ENCODE measurements around the gene NGFR.
"Not testable (repeated sequence)": the region's sequence is repeated elsewhere in the genome, so short reads cannot be mapped to it uniquely, and the experiment has no call there.

The NGFR gene

GRCh38 chr17:49495842-49496182 lies 719 bp downstream of the NGFR start:
- H3K4me3 ChIP-seq (ENCODE audit: low read depth, low read length) = peak overlapping the region; percentile 42

DNA sequence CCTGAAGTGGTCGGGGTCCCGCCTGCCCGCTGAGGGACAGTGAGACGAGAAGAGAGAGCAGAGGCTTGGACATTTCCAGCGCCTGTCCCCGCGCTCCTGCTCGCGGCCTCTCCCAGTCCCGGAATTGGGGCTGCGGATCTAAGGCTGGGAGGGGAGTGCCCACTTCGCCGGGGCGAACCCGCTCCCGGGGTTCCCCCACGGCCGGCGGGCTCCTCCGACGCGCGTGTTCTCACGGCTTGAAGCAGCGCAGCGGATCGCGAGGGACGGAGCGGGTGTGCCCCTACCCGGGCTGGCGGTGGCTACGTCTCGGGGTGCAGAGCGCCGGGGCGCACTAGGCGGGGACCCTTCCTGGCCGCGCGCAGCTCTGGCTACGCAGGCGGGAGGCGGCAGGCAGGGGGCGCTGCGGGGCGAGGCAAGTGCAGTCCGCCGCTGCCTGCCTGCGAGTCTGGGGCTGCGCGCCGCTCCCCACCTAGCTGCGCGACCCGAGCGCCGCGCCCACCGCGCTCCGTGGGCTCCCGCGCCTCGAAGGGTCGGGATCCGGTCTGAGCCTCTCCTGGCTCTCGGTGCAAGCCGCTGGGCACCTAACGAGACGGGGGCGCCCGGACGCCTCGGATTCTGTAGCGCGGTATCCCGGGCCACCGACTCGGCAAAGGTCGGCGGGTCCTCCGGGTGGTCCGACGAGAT lies 1.2 kb downstream of the NGFR start:
- H3K4me3 ChIP-seq (ENCODE audit: low read depth, low read length) = peak overlapping the region; percentile 42

GRCh38 chr17:49496867-49497147 lies 1.7 kb downstream of the NGFR start:
- H3K4me3 ChIP-seq (ENCODE audit: low read depth, low read length) = peak overlapping the region; percentile 42

DNA sequence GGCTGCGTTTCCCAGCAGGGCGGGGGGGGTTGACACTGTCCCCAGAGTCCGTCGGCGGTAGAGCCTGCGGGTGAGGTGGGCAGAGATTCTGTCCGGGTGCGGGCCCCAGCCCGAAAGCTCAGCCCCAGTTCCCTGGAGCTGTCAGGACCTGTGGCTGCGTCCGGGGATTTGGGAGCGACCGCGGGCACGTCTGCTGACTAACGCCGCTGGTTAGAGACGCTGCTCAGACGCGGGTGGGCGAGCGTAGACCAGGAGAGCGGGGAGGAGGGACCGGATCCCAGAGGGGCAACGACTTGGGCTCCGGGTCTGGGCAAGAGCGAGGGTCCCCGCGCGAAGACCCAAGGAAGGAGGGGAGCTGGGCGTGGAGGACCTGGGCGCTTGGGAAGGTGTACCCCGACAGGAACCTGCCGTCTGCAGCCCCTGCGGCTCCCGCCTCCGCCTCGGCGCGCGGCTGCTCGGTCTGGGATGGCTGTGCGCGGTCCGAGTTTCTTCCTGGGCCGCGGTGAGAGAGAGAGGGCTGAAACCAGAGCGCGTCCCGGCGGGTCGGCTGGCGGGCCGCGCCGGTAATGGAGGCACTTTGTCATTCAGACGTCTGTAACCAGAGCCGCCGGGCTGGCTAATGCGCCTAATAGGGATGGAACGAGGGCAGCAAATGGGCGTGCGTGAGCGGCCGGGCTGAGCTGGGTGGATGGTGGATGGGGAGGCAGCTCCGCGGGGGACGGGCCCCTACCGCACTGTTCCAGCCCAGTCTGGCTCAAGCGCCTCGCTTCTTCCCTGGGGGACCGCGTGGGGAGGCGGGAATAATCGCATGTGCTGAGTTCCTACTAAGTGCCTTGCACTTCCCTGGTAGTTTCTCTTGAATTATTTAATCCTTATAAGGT lies 2.3 kb downstream of the NGFR start:
- peak overlapping the region; percentile 42 for H3K4me3 ChIP-seq (ENCODE audit: low read depth, low read length)

DNA sequence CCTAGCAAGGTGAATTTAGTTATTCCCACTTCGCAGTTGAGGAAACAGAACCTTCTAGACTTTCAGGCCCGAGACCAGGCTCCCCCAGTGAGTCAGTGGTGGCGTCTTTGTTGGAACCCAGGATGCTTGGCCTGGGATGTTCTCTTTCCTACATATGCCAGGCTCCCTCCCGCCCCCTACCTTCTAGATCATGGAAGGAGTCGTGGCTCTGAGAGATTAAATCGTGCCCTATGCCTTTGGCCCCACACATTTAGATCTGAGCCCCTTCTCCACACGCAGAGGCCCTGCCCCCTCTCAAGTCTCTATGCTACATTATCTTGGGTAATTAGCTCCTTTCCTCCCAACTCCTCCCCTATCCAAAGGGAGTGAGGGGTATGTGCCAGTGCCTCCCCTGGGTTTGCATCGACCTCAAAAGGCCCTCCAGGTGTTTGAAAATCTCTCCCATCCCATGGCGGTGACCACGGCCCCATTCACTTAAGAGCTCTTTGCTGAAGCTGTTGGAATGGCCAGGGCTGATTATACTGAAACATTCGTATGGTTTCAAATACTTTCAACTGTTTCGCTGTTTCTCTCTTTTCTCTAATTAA lies 3.0 kb downstream of the NGFR start:
- H3K4me3 ChIP-seq (ENCODE audit: low read depth, low read length) = peak overlapping the region; percentile 42

- no peak overlapping the region for H3K4me3 ChIP-seq (ENCODE audit: low read depth, low read length)
Measured at GRCh38 chr17:49501496-49501895, 6.4 kb downstream of the NGFR start.

- no peak overlapping the region for H3K4me3 ChIP-seq (ENCODE audit: low read depth, low read length)
Measured at GRCh38 chr17:49502254-49502653, 7.2 kb downstream of the NGFR start.

GRCh38 chr17:49502680-49503079 lies 7.6 kb downstream of the NGFR start:
- H3K4me3 ChIP-seq (ENCODE audit: low read depth, low read length) = not testable (repeated sequence)

DNA sequence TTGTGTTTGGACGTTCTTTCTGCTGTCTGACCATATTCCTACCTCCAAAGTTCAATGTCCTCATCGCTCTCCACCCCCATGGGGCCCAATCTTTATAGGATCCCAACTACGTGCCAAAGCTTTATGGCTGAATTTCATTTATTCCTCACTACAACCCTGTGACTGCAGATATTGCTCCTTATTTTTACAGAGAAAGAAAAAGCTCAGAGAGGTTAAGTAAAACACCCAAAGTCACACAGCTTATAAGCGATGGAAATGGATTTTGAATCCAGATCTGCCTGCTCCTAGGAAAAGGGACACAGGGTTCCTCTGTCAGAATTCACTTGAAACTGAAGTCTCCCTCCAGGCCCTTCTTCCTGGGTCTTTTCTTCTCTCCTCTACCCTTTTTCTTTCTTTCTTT lies 9.3 kb downstream of the NGFR start:
- H3K4me3 ChIP-seq (ENCODE audit: low read depth, low read length) = no peak overlapping the region

GRCh38 chr17:49505854-49506253 lies 10.8 kb downstream of the NGFR start:
- no peak overlapping the region for H3K4me3 ChIP-seq (ENCODE audit: low read depth, low read length)

- H3K4me3 ChIP-seq (ENCODE audit: low read depth, low read length) = no peak overlapping the region
Measured at GRCh38 chr17:49506282-49506681, 11.2 kb downstream of the NGFR start.

GRCh38 chr17:49508061-49508865 lies 13.2 kb downstream of the NGFR start:
- no peak overlapping the region for H3K4me3 ChIP-seq (ENCODE audit: low read depth, low read length)

GRCh38 chr17:49508866-49509587 lies 13.9 kb downstream of the NGFR start:
- H3K4me3 ChIP-seq (ENCODE audit: low read depth, low read length) = no peak overlapping the region

DNA sequence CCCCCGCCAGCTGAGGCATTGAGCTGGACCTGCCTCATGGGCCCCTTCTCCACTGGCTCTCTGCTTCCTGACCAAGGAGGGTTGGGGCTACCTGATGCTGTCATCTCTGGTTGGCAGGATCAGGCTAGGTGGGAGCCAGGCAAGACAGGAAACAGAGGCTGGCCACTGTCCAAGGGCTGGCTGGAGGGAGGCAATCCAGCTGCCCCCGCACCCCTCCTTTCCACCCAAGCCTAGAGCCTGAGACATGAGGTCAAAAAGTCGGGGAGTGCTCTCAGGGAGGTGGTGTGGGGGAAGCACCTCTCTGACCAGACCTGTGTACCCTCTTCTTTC lies 14.5 kb downstream of the NGFR start:
- no peak overlapping the region for H3K4me3 ChIP-seq (ENCODE audit: low read depth, low read length)

GRCh38 chr17:49510059-49510719 lies 15.1 kb downstream of the NGFR start:
- H3K4me3 ChIP-seq (ENCODE audit: low read depth, low read length) = no peak overlapping the region

DNA sequence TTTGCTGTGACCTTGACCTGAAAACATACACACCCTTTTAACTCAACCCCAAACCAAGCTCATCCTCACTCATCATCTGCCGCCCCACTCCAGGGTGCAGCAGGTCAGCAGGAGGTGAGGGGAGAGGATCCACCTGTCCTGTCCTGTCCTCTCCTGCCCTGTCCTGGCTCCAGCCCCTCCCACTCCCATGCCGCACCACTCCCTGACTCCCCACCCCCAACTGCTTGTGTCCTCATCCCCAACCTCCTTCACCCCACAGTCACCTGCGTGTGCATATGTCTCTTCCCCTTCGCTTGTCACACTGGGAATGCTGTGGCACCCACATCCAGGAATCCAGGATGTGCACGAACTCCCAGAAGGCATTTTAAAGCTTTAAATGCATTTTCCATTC lies 15.6 kb downstream of the NGFR start:
- no peak overlapping the region for H3K4me3 ChIP-seq (ENCODE audit: low read depth, low read length)

GRCh38 chr17:49511810-49512209 lies 16.7 kb downstream of the NGFR start:
- no peak overlapping the region for H3K4me3 ChIP-seq (ENCODE audit: low read depth, low read length)

GRCh38 chr17:49512296-49513043 lies 17.4 kb downstream of the NGFR start:
- H3K4me3 ChIP-seq (ENCODE audit: low read depth, low read length) = no peak overlapping the region

GRCh38 chr17:49513044-49513395 lies 17.9 kb downstream of the NGFR start:
- no peak overlapping the region for H3K4me3 ChIP-seq (ENCODE audit: low read depth, low read length)

GRCh38 chr17:49513641-49514040 lies 18.5 kb downstream of the NGFR start:
- H3K4me3 ChIP-seq (ENCODE audit: low read depth, low read length) = no peak overlapping the region

Data from iPS-11a (cell line).